H1 (cell line): ENCODE measurements around the gene UNK. TPM values are rescaled to one million over a fixed set of nuclear protein-coding genes. Genes with fewer than 3 reads are reported as not detected.
A peak's percentile ranks its signal among the peaks of the same experiment; 100 is the strongest.

Experiments
- CTCF ChIA-PET: fragments of 300-600 bp; sonication (Branson Sonifier 250); formaldehyde crosslinking; loops from one replicate; lab custom pipeline; 2021; ENCODE audit not compliant: partially characterized antibody; lab: Charles Lee
- POLR2A ChIA-PET: fragments of 300-600 bp; sonication (Branson Sonifier 250); formaldehyde crosslinking; loops from one replicate; lab custom pipeline; 2021; ENCODE audit warnings: inconsistent platforms; ENCODE audit not compliant: partially characterized antibody; lab: Charles Lee
- DNase-seq, 2 experiments: peaks; one replicate each; pipeline versions ENCODE4 v3.0.0 to v3.0.0-alpha.2; 2010 to 2022; ENCODE audit warnings: low spot score in 2 of 2, low read depth in 1 of 2, mixed read lengths in 1 of 2
- FAIRE-seq: peaks from 2 replicates; lab custom pipeline; 2011; peaks lifted over from hg19 to GRCh38; lab: Jason Lieb, UNC
- H2AFZ ChIP-seq: 2 replicates; pipeline ENCODE4 v1.8.1; 2012; ENCODE audit warnings: low read length, inconsistent platforms
- H2AK5ac ChIP-seq: 2 replicates; pipeline ENCODE4 v1.6.1; 2013; ENCODE audit warnings: low read depth, low read length
- H2BK120ac ChIP-seq: replicated peaks from 2 replicates; pipeline ENCODE3; 2013; ENCODE audit warnings: low read depth, low read length, inconsistent platforms
- H2BK12ac ChIP-seq: 2 replicates; pipeline ENCODE4 v1.6.1; 2013; ENCODE audit warnings: low read depth, low read length
- H2BK15ac ChIP-seq: 2 replicates; pipeline ENCODE4 v1.6.1; 2013; ENCODE audit warnings: low read length
- H2BK20ac ChIP-seq: 2 replicates; pipeline ENCODE4 v1.6.1; 2013; ENCODE audit warnings: low read length
- H2BK5ac ChIP-seq: 2 replicates; pipeline ENCODE4 v1.6.1; 2013; ENCODE audit warnings: low read depth, low read length
- H3K14ac ChIP-seq: 2 replicates; pipeline ENCODE4 v1.6.1; 2013; ENCODE audit warnings: inconsistent platforms; ENCODE audit not compliant: insufficient read length
- H3K18ac ChIP-seq: 2 replicates; pipeline ENCODE4 v1.6.1; 2013; ENCODE audit warnings: low read length; ENCODE audit errors: extremely low read depth
- H3K23ac ChIP-seq: 2 replicates; pipeline ENCODE4 v1.6.1; 2013; ENCODE audit warnings: inconsistent platforms; ENCODE audit not compliant: insufficient read length
- H3K23me2 ChIP-seq: 2 replicates; pipeline ENCODE4 v1.6.1; 2013; ENCODE audit warnings: low read depth, low read length
- H3K27ac ChIP-seq: 2 replicates; pipeline ENCODE4 v1.6.1; 2011; ENCODE audit warnings: low read depth, low read length, inconsistent platforms
- H3K27me3 ChIP-seq, 4 experiments: replicated peaks in 1 of 4; 1 replicate in 1 of 4; 2 replicates in 3 of 4; pipeline versions ENCODE4 v1.6.1 to v1.8.1; 2011 to 2013; ENCODE audit warnings: low read length in 3 of 4, mild to moderate bottlenecking in 3 of 4, inconsistent platforms in 2 of 4, mixed read lengths in 2 of 4, moderate library complexity in 1 of 4; ENCODE audit not compliant: control insufficient read depth in 3 of 4, insufficient read depth in 3 of 4; ENCODE audit errors: extremely low read depth in 1 of 4
- H3K36me3 ChIP-seq, 4 experiments: 2 replicates each; pipeline versions ENCODE4 v1.6.1 to v1.8.1; 2011 to 2013; ENCODE audit warnings: mild to moderate bottlenecking in 4 of 4, low read length in 3 of 4, moderate library complexity in 2 of 4, control low read depth in 1 of 4, inconsistent platforms in 1 of 4; ENCODE audit not compliant: insufficient read depth in 4 of 4, control insufficient read depth in 2 of 4
- H3K4ac ChIP-seq: replicated peaks from 2 replicates; pipeline ENCODE3; 2013; ENCODE audit warnings: low read length, low read depth, mixed read lengths, inconsistent platforms; ENCODE audit not compliant: insufficient read length
- H3K4me1 ChIP-seq, 4 experiments: replicated peaks in 1 of 4; 1 replicate in 1 of 4; 2 replicates in 3 of 4; pipeline versions ENCODE4 v1.6.1 to v1.8.1; 2011 to 2013; ENCODE audit warnings: low read length in 3 of 4, inconsistent platforms in 2 of 4, mixed read lengths in 1 of 4; ENCODE audit not compliant: insufficient read depth in 4 of 4, control insufficient read depth in 3 of 4
- H3K4me2 ChIP-seq, 2 experiments: 2 replicates each; pipeline versions ENCODE4 v1.6.1 to v1.8.1; 2011 to 2013; ENCODE audit warnings: low read depth in 2 of 2, low read length in 2 of 2, control low read depth in 1 of 2, inconsistent platforms in 1 of 2, mild to moderate bottlenecking in 1 of 2; ENCODE audit not compliant: insufficient read depth in 1 of 2
- H3K4me3 ChIP-seq, 4 experiments: fragments of 200-600, 300-600 bp in 1 of 4; sonication (generic), shearing (Covaris generic), sonication (Bioruptor Twin) in 1 of 4; 2 replicates each; pipeline versions ENCODE4 v1.5.1 to v1.8.1; 2011 to 2016; ENCODE audit warnings: low read length in 4 of 4, low read depth in 3 of 4, control low read depth in 2 of 4, inconsistent platforms in 2 of 4, mild to moderate bottlenecking in 2 of 4, mixed read lengths in 1 of 4, moderate library complexity in 1 of 4; ENCODE audit not compliant: insufficient read depth in 2 of 4; ENCODE audit errors: extremely low read depth in 1 of 4
- H3K56ac ChIP-seq: replicated peaks from 2 replicates; pipeline ENCODE3; 2013; ENCODE audit warnings: low read depth, mild to moderate bottlenecking, mixed read lengths, low read length, inconsistent platforms; ENCODE audit not compliant: insufficient read length
- H3K79me1 ChIP-seq: 2 replicates; pipeline ENCODE4 v1.6.1; 2013; ENCODE audit warnings: low read depth, low read length, control low read depth
- H3K79me2 ChIP-seq, 2 experiments: 2 replicates each; pipeline versions ENCODE4 v1.6.1 to v1.8.1; 2012 to 2013; ENCODE audit warnings: low read length in 2 of 2, mild to moderate bottlenecking in 2 of 2, inconsistent platforms in 1 of 2; ENCODE audit not compliant: insufficient read depth in 2 of 2, control insufficient read depth in 1 of 2
- H3K9ac ChIP-seq, 4 experiments: replicated peaks in 1 of 4; 1 replicate in 1 of 4; 2 replicates in 3 of 4; pipeline versions ENCODE4 v1.6.1 to v1.8.1; 2011 to 2013; ENCODE audit warnings: low read depth in 3 of 4, low read length in 3 of 4, control low read depth in 2 of 4, mild to moderate bottlenecking in 2 of 4, moderate library complexity in 2 of 4, inconsistent platforms in 1 of 4; ENCODE audit errors: extremely low read depth in 1 of 4
- H3K9me3 ChIP-seq, 2 experiments: 2 replicates each; pipeline versions ENCODE4 v1.6.1 to v1.8.1; 2012 to 2013; ENCODE audit warnings: mild to moderate bottlenecking in 2 of 2, moderate library complexity in 2 of 2, control low read depth in 1 of 2, inconsistent platforms in 1 of 2, low read depth in 1 of 2, low read length in 1 of 2, mixed read lengths in 1 of 2; ENCODE audit not compliant: insufficient read depth in 2 of 2
- H4K20me1 ChIP-seq, 2 experiments: replicated peaks in 1 of 2; 2 replicates each; pipeline versions ENCODE3 to v1.8.1; 2011 to 2013; ENCODE audit warnings: inconsistent platforms in 2 of 2, low read length in 2 of 2, mild to moderate bottlenecking in 1 of 2; ENCODE audit not compliant: insufficient read depth in 2 of 2, control insufficient read depth in 1 of 2
- H4K5ac ChIP-seq: 2 replicates; pipeline ENCODE4 v1.6.1; 2013; ENCODE audit warnings: low read length, low read depth, mixed read lengths, inconsistent platforms; ENCODE audit not compliant: insufficient read length
- H4K8ac ChIP-seq: 2 replicates; pipeline ENCODE4 v1.8.0; 2013; ENCODE audit warnings: mild to moderate bottlenecking, moderate library complexity, low read length, inconsistent platforms; ENCODE audit not compliant: insufficient read depth; ENCODE audit errors: extremely low read depth
- H4K91ac ChIP-seq: replicated peaks from 2 replicates; pipeline ENCODE3; 2013; ENCODE audit warnings: low read length, mixed read lengths, inconsistent platforms; ENCODE audit not compliant: insufficient read length
- ASH2L ChIP-seq: fragments of 200-600, 300-600 bp; sonication (generic); IDR thresholded peaks from one replicate; pipeline ENCODE4 v1.7.1; 2017; ENCODE audit warnings: low read length
- BCL11A ChIP-seq, 2 experiments: IDR thresholded peaks; one replicate each; pipeline ENCODE4 v1.6.1; 2011; ENCODE audit warnings: low read depth in 2 of 2, low read length in 2 of 2, mild to moderate bottlenecking in 2 of 2
- CEBPB ChIP-seq: IDR thresholded peaks from 2 replicates; pipeline ENCODE4 v1.6.1; 2012; ENCODE audit warnings: low read depth, low read length
- CREB1 ChIP-seq: IDR thresholded peaks from 2 replicates; pipeline ENCODE4 v1.6.1; 2012; ENCODE audit warnings: inconsistent platforms
- CTBP2 ChIP-seq: IDR thresholded peaks from 2 replicates; pipeline ENCODE4 v1.7.0; 2011; ENCODE audit warnings: borderline replicate concordance, mild to moderate bottlenecking, moderate library complexity, mixed read lengths, low read length; ENCODE audit not compliant: insufficient read depth, insufficient read length
- SAP30 ChIP-seq: fragments of 300-600 bp; sonication (generic); IDR thresholded peaks from 2 replicates; pipeline ENCODE4 v1.7.1; 2012; ENCODE audit warnings: low read length, moderate library complexity, mild to moderate bottlenecking, inconsistent platforms; ENCODE audit not compliant: insufficient read depth, insufficient replicate concordance
- SP2 ChIP-seq: IDR thresholded peaks from 2 replicates; pipeline ENCODE4 v1.6.1; 2012; ENCODE audit warnings: mild to moderate bottlenecking, low read length, inconsistent platforms
- SP4 ChIP-seq: IDR thresholded peaks from 2 replicates; pipeline ENCODE4 v1.6.1; 2012; ENCODE audit warnings: low read length, inconsistent platforms
- TBP ChIP-seq: IDR thresholded peaks from 2 replicates; pipeline ENCODE4 v1.6.1; 2011; ENCODE audit warnings: low read depth, low read length, improper control_type of control experiment
- YY1 ChIP-seq: IDR thresholded peaks from 2 replicates; pipeline ENCODE4 v1.6.1; 2011; ENCODE audit warnings: low read depth, mild to moderate bottlenecking, low read length
- WGBS, 2 experiments: shearing (Covaris generic) in 1 of 2; methylation state at CpG; one replicate each; pipeline versions ENCODE4 v1.1.6 to v1.1.7; 2013 to 2015; ENCODE audit warnings: low lambda C conversion rate in 2 of 2, mixed read lengths in 2 of 2, inconsistent platforms in 1 of 2, low coverage in 1 of 2, missing lambda C conversion rate in 1 of 2; ENCODE audit not compliant: insufficient replicate concordance in 2 of 2, insufficient coverage in 1 of 2, insufficient read length in 1 of 2; ENCODE audit errors: extremely low coverage in 1 of 2, missing lambda C conversion rate in 1 of 2; 5-methylcytosine and 5-hydroxymethylcytosine counted together
- polyA plus RNA-seq, 7 experiments: library from polyadenylated mRNA; depleted of rRNA in 3 of 7; stranded (reverse) in 5 of 7; unstranded in 2 of 7; fragments of >200 nt in 5 of 7; fragments of 200-250 nt in 2 of 7; gene quantifications; 1 replicate in 5 of 7; 2 replicates in 1 of 7; 4 replicates in 1 of 7; pipeline versions ENCODE4 v1.2.1 to v1.2.3, GENCODE V29; 2011 to 2013; ENCODE audit warnings: missing spikeins in 2 of 7, mixed read lengths in 2 of 7
- total RNA-seq: library from RNA; stranded (reverse); fragmentation: NEBNext Ultra II Directional; extraction: Animal tissue kit (Norgen Biotek cat#: 25700); gene quantifications from 2 replicates; pipeline ENCODE4 v1.2.1, GENCODE V29; 2021
- TF ChIP-seq, protein P1 (sequence below): IDR thresholded peaks from 2 replicates; pipeline ENCODE4 v1.6.1; 2011; ENCODE audit warnings: low read depth, mild to moderate bottlenecking, low read length; ENCODE audit not compliant: insufficient read depth
- TF ChIP-seq, protein P2 (sequence below): IDR thresholded peaks from 2 replicates; pipeline ENCODE4 v1.6.1; 2011; ENCODE audit warnings: low read length, improper control_type of control experiment

UNK gene
- total and polyA plus RNA-seq, 2 of the 8 experiments (the other 6 are each of a cell fraction or from before 2014, with no cell fraction given), result 24.2 to 33.3 TPM

DNA sequence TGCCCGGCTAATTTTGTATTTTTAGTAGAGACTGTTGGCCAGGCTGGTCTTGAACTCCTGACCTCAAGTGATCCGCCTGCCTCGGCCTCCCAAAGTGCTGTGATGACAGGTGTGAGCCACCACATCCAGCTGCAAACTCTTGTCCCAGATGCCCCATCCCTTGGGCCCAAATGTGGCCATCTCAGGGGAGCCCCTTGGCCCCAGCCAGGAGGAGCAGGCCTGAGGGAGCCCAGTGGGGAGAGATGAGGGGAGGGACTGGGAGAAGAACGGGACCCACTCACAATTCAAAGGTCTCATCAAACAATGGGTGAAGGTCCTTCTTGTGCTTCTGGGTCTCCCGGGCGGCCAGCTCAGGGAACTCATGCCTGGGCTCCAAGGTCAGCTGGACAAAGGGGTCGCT is 45.1 kb downstream of the UNK start:
- H2AFZ ChIP-seq, result no peak overlapping the region
- H3K56ac ChIP-seq, result no peak overlapping the region
- H2BK15ac ChIP-seq, result 0 out of 2 replicates have a peak overlapping the region, but pooled peaks have one; percentile 29
- H3K14ac ChIP-seq, result no peak overlapping the region
- peaks cover 0 to 38% (median 27%) of the 10 kb centered on the region in 4 experiments; a peak in 6 of 7 replicates for H3K4me1 ChIP-seq
- H3K4me2 ChIP-seq, result peak overlapping the region; percentile 21 to 48; a peak in 2 of 4 replicates
- no peak for TF ChIP-seq TBP
- no peak for TF ChIP-seq SP2
- TF ChIP-seq, protein P1, sequence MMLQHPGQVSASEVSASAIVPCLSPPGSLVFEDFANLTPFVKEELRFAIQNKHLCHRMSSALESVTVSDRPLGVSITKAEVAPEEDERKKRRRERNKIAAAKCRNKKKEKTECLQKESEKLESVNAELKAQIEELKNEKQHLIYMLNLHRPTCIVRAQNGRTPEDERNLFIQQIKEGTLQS, result no peak
- TF ChIP-seq SP4, result no peak
- no peak for TF ChIP-seq BCL11A (IDR thresholded peaks at IDR 0.05; ENCODE audit: low read depth in 2 of 2, low read length in 2 of 2)
- no peak for TF ChIP-seq CREB1
- no peak for TF ChIP-seq CTBP2
- no peak for TF ChIP-seq SAP30
- no peak for TF ChIP-seq ASH2L
- no peak for TF ChIP-seq YY1
- TF ChIP-seq CEBPB, result no peak
- TF ChIP-seq, protein P2, sequence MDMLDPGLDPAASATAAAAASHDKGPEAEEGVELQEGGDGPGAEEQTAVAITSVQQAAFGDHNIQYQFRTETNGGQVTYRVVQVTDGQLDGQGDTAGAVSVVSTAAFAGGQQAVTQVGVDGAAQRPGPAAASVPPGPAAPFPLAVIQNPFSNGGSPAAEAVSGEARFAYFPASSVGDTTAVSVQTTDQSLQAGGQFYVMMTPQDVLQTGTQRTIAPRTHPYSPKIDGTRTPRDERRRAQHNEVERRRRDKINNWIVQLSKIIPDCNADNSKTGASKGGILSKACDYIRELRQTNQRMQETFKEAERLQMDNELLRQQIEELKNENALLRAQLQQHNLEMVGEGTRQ, result no peak
- TF ChIP-seq, all 59 proteins: peak for 0
- H3K9me3 ChIP-seq, result no peaks in the 10 kb centered on the region
- peaks cover 2% of the 10 kb centered on the region; the same call in 1 of the 2 replicates for H3K23me2 ChIP-seq
- peak overlapping the region; percentile 72; the same call in 1 of the 2 replicates for H2BK20ac ChIP-seq
- POLR2A ChIA-PET, result interaction anchor here (1.1 to 16.0 kb wide), 8 partner anchors 15 to 75 kb away, joined by 3 to 216 read pairs (median 6); partner anchors contain the start of genes MRPL38, UNC13D, UNK and WBP2
- H3K18ac ChIP-seq, result peak overlapping the region; percentile 32; the same call in 1 of the 2 replicates
- H3K36me3 ChIP-seq, result peaks cover 0 to 4% (median 0%) of the 10 kb centered on the region in 4 experiments; a peak in 2 of 8 replicates
- CTCF ChIA-PET, result interaction anchor here (0.6 to 21.9 kb wide), 39 partner anchors 13 to 417 kb away, joined by 3 to 563 read pairs (median 6); partner anchors contain the start of genes GALK1, SMIM5, TRIM65 and UNC13D
- H3K79me2 ChIP-seq, result no peaks in the 10 kb centered on the region
- peak overlapping the region; percentile 5; the same call in 1 of the 2 replicates for H2BK12ac ChIP-seq
- no peak overlapping the region for H4K91ac ChIP-seq
- no peak overlapping the region for H3K27ac ChIP-seq
- H2BK120ac ChIP-seq, result no peak overlapping the region
- FAIRE-seq (no peak), DNase-seq (no peak)
- 88% methylated on average over 7 of the region's 7 CpGs; no CpG with 5 or more reads in 1 of the 2 experiments for WGBS, 2 experiments
- H4K5ac ChIP-seq, result no peak overlapping the region
- H3K27me3 ChIP-seq, result no peaks in the 10 kb centered on the region
- H3K23ac ChIP-seq, result no peak overlapping the region
- 0 out of 2 replicates have a peak, but pooled peaks cover 2% of the 10 kb centered on the region for H3K79me1 ChIP-seq
- H3K4me3 ChIP-seq, result no peak overlapping the region
- H4K20me1 ChIP-seq, result no peaks in the 10 kb centered on the region
- H2BK5ac ChIP-seq, result peak overlapping the region; percentile 92; the same call in 1 of the 2 replicates
- H3K9ac ChIP-seq, result no peak overlapping the region
- H3K4ac ChIP-seq, result peak overlapping the region; percentile 39
- peak overlapping the region; percentile 66 for H4K8ac ChIP-seq
- 0 out of 2 replicates have a peak overlapping the region, but pooled peaks have one; percentile 33 for H2AK5ac ChIP-seq
